Spleen (tissue), 7 donors: ENCODE results near the gene AFP.

Experiments used
- CTCF ChIP-seq, 11 experiments: fragments of 200-600 bp in 7 of 11; fragments of 450-650 bp in 4 of 11; sonication (generic) in 4 of 11; IDR thresholded peaks in 8 of 11; conservative IDR thresholded peaks in 3 of 11; 1 replicate in 7 of 11; 2 replicates in 4 of 11; pipeline versions ENCODE4 v1.4.0 to v1.8.0; 2016 to 2021; ENCODE audit warnings: antibody characterized with exemption in 11 of 11, inconsistent platforms in 4 of 11, mild to moderate bottlenecking in 1 of 11
- POLR2A ChIP-seq, 3 donors: fragments of 450-650 bp; IDR thresholded peaks; one replicate each; pipeline ENCODE4 v1.5.1; 2017; ENCODE audit warnings: antibody characterized with exemption in 3 of 3, mild to moderate bottlenecking in 1 of 3
- POLR2AphosphoS5 ChIP-seq, 3 donors: sonication (generic); formaldehyde crosslinking; IDR thresholded peaks; one replicate each; pipeline ENCODE4 v1.5.1; 2017; ENCODE audit warnings: antibody characterized with exemption in 3 of 3
- donor health status: DM: no; HTN: no; CAD: no; lungs with moderate emphysema.
- donor health status: DM: no; HTN: no; CAD: no.
- donor health status: DM: no; HTN: no; CAD: no.

DNA sequence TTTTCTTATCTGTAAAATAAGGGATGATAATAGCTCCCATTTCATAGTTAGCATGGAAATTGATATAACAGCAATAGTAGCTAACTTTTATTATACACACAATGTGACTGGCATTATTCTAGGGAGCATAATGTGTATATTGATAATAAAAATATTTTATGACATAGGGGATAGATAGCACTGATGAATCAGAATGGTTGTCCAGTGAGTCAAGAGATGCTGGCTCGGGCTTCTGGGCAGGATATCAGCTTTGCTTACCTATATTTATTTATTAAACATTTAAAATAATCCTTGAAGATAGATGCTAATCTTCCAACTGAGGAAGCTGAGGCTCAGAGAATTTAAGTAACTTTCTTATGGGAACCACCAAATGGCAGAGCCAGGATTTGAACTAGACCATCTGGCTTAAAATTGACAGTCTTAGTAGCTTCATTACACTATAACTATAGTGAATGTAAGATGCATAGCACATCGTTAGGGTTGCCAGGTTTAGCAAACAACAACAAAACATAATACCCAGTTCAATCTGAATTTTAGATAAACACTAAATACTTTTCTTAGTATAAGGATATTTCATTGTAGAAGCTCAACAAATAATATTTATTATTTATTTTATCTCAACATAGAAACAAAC lies 2.7 kb downstream of the AFP start:
- TF ChIP-seq POLR2AphosphoS5 (IDR thresholded peaks at IDR 0.05) (no peak), CTCF (IDR thresholded peaks at IDR 0.05 in 8 of 11, conservative IDR thresholded peaks at IDR 0.05 in 3 of 11) (no peak), POLR2A (IDR thresholded peaks at IDR 0.05) (no peak)
